ENCODE data around the gene HACL1. TPM values are rescaled to one million over a fixed set of nuclear protein-coding genes. Genes with fewer than 3 reads are reported as not detected.
"Not testable (repeated sequence)": the region's sequence is repeated elsewhere in the genome, so short reads cannot be mapped to it uniquely, and the experiment has no call there.

Gene HACL1
- total RNA-seq, 1 donor, result 32.4 TPM

GRCh38 chr3:15541371-15541770 lies 60.0 kb downstream of the HACL1 start:
- TF ChIP-seq CTCF (IDR thresholded peaks at IDR 0.05; ENCODE audit: insufficient read depth, low read length), result no peak
- DNase-seq (ENCODE audit: low read depth), result no peak
- no peak overlapping the region for H3K4me3 ChIP-seq (ENCODE audit: low read depth, low read length)

- H3K4me3 ChIP-seq (ENCODE audit: low read depth, low read length), result no peak overlapping the region
- no peak for TF ChIP-seq CTCF (IDR thresholded peaks at IDR 0.05; ENCODE audit: insufficient read depth, low read length)
- no peak for DNase-seq (ENCODE audit: low read depth)
These were observed 62.3 kb downstream of the HACL1 start for GRCh38 chr3:15539066-15539465.

GRCh38 chr3:15538345-15538744 lies 63.0 kb downstream of the HACL1 start:
- no peak overlapping the region for H3K4me3 ChIP-seq (ENCODE audit: low read depth, low read length)
- no peak for TF ChIP-seq CTCF (IDR thresholded peaks at IDR 0.05; ENCODE audit: insufficient read depth, low read length)
- no peak for DNase-seq (ENCODE audit: low read depth)

GRCh38 chr3:15536856-15537255 lies 64.5 kb downstream of the HACL1 start:
- TF ChIP-seq CTCF (IDR thresholded peaks at IDR 0.05; ENCODE audit: insufficient read depth, low read length), result no peak
- DNase-seq (ENCODE audit: low read depth), result no peak
- no peak overlapping the region for H3K4me3 ChIP-seq (ENCODE audit: low read depth, low read length)

- TF ChIP-seq CTCF (IDR thresholded peaks at IDR 0.05; ENCODE audit: insufficient read depth, low read length), result no peak
- no peak for DNase-seq (ENCODE audit: low read depth)
- H3K4me3 ChIP-seq (ENCODE audit: low read depth, low read length), result no peak overlapping the region
These were observed 65.6 kb downstream of the HACL1 start for GRCh38 chr3:15535732-15536131.

- H3K4me3 ChIP-seq (ENCODE audit: low read depth, low read length); DNase-seq (ENCODE audit: low read depth): not testable (repeated sequence)
These were observed 68.8 kb downstream of the HACL1 start for GRCh38 chr3:15532614-15533013.

- TF ChIP-seq CTCF (IDR thresholded peaks at IDR 0.05; ENCODE audit: insufficient read depth, low read length), result no peak
- no peak overlapping the region for H3K4me3 ChIP-seq (ENCODE audit: low read depth, low read length)
- DNase-seq (ENCODE audit: low read depth), result no peak
These were observed 70.0 kb downstream of the HACL1 start for GRCh38 chr3:15531346-15531745.
